ENCODE data around the gene SALL4.
"Not testable (repeated sequence)": the region's sequence is repeated elsewhere in the genome, so short reads cannot be mapped to it uniquely, and the experiment has no call there.

The SALL4 gene

DNA sequence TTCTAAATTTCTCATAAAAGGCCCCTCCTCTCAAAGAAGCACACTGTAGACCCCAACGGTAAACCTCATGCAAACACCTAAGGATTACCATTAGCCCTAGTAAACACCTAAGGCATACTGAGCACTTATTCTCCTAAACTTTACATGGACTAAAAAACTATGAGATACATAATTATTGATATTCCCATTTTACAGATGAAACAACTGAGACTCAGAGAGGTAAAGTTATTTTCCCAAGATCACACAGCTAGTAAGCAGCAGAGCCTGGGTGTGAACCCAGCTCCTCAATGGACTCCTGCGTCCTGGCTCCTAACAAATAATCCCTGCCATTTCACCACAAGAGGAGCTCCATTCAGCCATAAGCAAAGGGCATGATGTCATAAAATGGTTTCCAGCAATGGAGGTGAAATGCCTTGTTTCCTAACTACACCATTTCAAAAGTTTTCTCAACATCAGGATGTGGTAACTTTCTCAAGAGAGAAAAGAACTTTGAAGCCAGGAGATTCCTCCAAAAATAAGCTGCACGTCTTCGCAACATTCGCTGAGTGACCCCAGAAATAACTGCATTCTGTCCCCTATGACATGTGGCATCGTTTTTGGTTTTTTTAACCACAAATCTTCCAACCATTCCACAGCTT is 38.2 kb downstream of the SALL4 start:
- FAIRE-seq: no peak

DNA sequence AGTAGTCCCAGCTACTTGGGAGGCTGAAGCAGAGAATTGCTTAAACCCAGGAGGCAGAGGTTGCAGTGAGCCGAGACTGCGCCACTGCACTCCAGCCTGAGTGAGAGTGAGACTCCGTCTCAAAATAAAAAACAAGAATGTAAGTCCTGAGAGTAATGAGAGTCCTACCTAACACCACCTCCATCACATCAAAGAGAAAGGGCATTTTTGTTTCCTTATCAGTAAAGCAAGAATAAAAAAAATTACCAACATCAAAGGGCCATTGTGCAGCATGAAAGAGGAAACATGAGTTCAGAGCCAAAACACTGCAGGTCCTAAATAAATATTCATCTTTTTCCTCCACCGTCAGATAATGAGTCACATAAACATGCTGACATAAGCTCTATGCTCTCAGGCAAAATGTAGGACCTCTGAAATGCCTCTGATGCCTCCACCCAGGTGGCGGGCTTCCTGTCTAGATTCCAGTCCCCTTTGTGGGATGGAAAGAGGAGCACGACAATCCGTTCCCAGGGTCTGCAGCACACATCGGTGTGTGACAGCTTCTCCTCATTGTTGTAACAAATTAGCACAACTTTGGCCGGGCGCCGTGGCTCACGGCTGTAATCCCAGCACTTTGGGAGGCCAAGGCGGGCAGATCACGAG is 41.3 kb downstream of the SALL4 start:
- no peak for FAIRE-seq

DNA sequence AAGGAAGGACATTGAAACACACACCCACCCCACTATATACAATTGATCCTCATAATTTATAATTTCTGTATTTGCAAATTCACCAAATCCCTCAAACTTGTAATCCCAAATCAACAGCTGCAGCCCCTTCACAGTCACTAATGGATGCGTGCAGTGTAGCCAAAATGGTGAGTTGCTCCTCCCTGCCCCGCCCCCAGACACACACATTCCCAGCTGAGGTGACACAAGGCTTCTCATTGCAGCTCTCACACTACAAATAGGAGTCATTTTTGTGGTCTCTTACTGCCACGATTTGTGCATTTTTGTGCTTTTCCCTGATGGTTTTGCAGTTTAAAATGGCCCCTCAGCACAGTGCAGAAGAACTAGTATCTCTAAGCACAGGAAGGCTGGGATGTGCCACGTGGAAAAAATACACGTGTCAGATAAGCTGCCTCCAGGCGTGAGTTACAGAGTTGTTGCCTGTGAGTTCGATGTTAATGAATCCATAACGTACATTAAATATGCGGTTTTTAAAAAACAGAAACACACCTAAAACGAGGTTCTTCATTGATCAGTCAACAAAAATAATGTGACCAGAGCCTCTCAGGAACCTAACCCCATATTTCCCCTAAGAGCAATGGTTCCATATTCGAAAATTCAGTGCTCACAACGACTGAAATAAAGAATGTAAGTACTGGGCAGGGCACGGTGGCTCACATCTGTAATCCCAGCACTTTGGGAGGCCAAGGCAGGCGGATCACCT is 42.4 kb downstream of the SALL4 start:
- FAIRE-seq: no peak

- FAIRE-seq: no peak
These were observed 43.3 kb downstream of the SALL4 start for GRCh38 chr20:51758978-51759544.

GRCh38 chr20:51757226-51757625 is 45.1 kb downstream of the SALL4 start:
- no peak for FAIRE-seq

GRCh38 chr20:51756653-51757052 is 45.7 kb downstream of the SALL4 start:
- FAIRE-seq: no peak

DNA sequence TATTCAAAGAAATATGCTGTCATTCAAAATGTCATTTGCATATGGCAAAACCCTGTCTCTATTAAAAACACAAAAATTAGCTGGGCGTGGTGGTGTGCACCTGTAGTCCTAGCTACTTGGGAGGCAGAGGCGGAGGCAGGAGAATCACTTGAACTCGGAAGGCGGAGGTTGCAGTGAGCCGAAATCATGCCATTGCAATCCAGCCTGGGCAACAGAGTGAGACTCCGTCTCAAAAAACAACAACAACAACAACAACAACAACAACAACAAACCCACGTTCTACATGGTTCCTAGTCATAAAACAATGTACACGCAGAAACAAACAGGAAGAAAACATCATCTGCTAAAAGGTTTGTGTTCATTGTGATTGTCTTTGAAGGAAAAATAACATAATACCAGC is 49.1 kb downstream of the SALL4 start:
- FAIRE-seq: not testable (repeated sequence)

- no peak for FAIRE-seq
These were observed 49.9 kb downstream of the SALL4 start for GRCh38 chr20:51752343-51752951.

DNA sequence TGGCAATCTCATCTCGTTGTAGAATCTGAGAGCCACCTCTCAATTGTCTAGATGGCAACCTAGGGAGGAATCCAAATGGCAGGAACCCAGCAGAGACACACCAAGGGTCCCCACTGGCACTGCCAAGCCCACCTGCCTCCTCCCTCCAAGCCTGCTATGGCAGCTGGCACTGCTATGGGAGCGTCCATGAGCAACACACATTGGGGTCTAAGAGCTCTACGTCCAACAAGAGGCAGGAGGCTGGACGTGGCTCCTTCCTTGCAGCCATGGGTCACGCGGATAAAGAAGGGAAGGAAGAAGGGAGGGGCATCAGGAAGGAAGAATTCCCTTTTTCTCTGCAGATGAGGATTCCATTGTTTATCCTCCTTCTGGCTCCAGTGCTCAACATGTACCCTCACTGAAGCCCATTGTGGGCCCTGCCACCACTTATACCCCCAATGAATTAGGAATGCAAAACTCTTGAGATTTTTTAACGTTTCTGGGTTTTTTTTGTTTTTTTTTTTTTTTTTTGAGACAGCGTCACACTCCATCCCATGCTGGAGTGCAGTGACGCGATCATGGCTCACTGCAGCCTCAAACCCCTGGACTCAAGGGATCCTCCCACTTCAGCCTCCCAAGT is 51.4 kb downstream of the SALL4 start:
- FAIRE-seq: no peak

DNA sequence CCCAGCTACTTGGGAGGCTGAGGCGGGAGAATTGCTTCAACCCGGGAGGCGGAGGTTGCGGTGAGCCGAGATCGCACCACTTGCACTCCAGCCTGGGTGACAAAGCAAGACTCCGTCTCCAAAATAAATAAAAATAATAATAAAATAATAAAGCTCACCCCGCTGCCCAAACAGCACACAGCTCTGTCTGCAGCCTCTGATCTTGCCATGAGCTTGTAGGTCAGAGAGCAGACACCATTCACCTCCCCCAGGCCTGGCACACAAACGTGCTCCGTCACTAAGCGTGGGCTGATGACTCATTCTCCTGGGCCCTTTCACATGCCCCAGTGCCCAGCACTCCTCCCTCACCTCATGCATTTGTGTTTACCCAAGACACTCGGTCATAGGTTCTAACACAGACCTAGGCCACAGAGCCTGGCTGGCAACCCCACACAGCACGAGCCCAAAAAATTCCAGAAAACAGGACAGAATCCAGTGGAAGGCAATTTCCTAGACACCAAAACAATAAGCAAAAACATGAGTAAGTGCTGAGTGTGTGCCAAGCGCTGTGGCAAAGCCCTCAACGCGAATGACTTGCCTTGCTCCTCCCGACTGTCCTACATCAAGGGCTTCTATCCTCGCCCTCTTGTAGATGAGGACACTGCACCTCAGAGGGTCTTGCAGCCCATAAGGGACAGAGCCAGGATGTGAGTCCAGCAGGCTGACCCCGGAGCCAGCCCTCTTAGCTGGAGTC is 52.1 kb downstream of the SALL4 start:
- no peak for FAIRE-seq

DNA sequence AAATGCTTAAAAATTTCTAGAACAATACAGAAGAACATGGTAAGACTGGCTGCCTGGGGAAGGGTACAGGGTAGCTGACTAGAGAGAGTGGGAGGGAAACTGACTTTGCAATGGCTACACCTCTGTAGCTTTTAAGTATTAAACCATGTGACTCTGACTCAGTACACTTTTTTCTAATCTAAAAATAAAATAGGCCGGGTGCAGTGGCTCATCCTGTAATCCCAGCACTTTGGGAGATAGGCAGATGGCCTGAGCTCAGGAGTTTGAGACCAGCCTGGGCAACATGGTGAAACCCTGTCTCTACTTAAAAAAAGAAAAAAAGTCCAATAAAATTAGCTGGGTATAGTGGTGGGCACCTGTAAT is 52.7 kb downstream of the SALL4 start:
- no peak for FAIRE-seq

GRCh38 chr20:51747182-51747911 is 55.0 kb downstream of the SALL4 start:
- no peak for FAIRE-seq

DNA sequence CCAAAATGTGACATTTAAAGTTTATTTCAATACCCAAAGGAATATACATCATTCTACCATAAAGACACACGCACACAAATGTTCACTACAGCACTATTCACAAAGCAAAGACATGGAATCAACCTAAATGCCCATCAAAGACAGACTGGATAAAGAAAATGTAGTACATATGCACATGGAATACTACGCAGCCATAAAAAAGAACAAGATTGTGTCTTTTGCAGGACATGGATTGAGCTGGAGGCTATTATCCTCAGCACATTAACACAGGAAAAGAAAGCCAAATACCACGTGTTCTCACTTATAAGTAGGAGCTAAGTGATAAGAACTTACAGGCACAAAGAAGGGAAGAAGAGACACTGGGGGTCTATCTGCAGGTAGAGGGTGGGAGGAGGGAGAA is 56.5 kb downstream of the SALL4 start:
- no peak for FAIRE-seq

- FAIRE-seq: no peak
These were observed 61.5 kb downstream of the SALL4 start for GRCh38 chr20:51740838-51741237.

DNA sequence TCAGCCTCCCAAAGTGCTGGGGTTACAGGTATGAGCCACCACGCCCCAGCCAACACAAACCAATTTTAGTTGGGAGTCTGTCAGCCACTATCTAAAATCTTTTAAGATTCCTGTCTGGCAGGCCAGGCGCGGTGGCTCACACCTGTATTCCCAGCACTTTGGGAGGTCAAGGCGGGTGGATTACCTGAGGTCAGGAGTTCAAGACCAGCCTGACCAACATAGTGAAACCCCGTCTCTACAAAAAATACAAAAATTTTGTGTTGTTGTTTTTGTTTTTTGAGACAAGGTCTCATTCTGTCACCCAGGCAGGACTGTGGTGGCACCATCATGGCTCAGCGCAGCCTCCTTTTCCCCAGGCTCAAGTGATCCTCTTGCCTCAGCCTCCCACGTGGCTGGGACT is 62.0 kb downstream of the SALL4 start:
- not testable (repeated sequence) for FAIRE-seq

DNA sequence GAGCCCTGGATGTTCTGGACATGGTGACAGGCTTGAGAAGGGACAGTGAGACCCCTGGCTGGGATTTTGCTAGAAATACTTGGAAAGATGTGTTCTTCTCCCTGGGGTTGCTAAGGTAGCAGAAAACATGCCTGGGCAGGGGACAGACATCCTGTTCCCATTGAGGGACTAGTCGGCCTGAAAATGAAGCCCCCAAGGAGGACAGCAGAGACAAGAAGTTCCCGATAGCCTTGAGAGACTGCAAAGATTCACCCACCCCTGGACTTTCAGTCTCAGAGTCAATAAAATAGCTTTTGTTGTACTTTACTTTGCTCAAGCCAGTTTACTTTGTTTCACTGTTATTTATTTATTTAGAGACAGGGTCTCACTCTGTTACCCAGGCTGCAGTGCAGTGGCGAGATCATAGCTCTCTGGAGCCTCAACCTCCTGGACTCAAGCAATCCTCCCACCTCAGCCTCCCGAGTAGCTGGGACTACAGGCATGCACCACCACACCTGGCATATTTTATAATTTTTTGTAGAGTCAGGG is 62.5 kb downstream of the SALL4 start:
- FAIRE-seq: no peak

- no peak for FAIRE-seq
These were observed 63.4 kb downstream of the SALL4 start for GRCh38 chr20:51738877-51739447.

DNA sequence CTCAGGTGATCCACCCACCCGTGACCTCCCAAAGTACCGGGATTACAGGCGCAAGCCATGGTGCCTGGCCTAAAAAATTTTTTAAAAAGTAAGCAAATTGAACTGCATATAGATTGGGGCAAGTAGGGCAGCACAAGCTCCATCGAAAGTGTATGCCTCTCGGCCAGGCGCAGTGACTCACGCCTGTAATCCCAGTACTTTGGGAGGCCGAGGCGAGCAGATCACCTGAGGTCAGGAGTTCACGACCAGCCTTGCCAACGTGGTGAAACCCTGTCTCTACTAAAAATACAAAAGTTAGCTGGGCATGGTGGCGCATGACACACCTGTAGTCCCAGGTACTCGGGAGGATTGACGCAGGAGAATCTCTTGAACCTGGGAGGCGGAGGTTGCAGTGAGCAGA is 64.1 kb downstream of the SALL4 start:
- not testable (repeated sequence) for FAIRE-seq

DNA sequence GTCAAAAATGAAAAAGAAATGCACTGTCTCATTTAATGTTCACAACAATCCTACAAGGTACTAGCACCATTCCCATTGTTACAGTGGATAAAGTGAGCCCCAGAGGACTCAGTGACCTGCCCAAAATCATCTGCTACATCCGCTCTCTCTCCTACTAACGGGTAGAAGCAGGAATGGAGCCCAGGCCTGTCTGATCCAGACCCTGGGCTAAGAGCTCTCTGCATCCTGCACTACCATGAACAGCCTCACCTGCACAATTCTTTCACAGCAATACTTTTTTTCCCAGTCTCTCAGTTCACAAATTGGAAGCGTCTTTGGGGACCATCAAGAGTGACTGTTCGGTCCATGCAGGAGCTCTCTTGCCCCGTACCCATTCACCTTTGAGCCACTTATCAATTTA is 65.4 kb downstream of the SALL4 start:
- FAIRE-seq: no peak

GRCh38 chr20:51735728-51736600 is 66.4 kb downstream of the SALL4 start:
- FAIRE-seq: no peak
